GM12874 (cell line): ENCODE results near the gene TCF4.

Experiments used
- CTCF ChIP-seq: IDR thresholded peaks from 2 replicates; pipeline ENCODE4 v1.5.1; 2011; ENCODE audit warnings: low read depth, mild to moderate bottlenecking, control low read depth, low read length, moderate library complexity; ENCODE audit not compliant: insufficient read depth

Gene TCF4

GRCh38 chr18:55351980-55352714 is 235.8 kb downstream of the TCF4 start:
- no peak for TF ChIP-seq CTCF

- TF ChIP-seq CTCF, result no peak
These were observed 236.7 kb downstream of the TCF4 start for GRCh38 chr18:55351241-55351691.

DNA sequence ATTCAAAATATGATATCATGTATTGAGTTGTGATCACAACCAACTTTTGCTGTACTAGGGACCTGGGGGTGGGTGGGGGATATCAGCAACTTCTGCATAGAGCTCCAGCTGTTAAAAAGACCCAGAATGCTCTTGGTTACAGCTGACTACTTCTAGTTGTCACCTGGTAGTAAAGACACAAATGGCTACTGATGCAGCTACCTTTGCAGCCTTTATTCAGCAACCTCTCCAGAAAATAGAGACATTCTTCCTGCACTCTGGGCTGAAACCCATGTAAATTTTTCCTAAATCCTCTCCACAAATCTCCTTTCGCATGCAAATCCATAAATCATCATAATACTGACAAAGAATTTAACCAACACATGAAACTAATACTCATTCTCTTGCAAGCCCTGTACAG is 238.3 kb downstream of the TCF4 start:
- TF ChIP-seq CTCF, result no peak

DNA sequence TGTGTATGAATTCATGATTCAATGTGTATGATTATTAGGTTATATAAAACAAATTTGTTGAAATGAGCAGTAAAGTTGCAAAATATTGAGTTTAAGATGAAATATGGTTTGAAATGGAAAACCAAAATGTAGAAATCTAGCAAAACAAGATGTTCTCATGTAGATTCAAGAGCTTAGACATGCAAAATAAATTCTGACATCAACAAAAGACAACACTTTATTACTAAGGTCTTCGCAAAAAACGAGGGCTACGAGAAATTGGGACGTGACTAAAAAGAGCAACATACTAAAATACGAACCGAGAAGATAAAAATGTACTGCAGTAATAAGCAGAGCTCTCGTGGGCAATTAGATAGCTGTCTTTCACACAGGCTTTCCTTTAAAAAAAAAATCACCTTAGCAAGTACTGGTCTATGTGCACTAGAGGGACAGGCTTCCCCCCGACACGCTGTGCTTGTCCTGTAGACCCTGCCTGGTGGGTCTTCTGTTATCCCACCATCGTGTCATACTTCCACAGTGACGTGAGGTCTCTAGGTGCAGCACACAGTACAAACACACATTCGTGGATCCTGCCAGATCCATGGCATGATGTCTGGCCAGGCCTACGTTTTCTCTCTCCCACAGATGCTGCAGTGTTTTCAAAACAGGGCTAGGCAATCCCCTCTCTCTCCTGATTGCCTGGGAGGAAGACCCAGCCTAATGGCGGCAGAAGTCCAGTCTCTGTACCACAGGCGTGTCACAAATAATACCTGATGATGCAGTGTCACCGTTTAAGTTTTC is 240.8 kb downstream of the TCF4 start:
- TF ChIP-seq CTCF, result no peak

DNA sequence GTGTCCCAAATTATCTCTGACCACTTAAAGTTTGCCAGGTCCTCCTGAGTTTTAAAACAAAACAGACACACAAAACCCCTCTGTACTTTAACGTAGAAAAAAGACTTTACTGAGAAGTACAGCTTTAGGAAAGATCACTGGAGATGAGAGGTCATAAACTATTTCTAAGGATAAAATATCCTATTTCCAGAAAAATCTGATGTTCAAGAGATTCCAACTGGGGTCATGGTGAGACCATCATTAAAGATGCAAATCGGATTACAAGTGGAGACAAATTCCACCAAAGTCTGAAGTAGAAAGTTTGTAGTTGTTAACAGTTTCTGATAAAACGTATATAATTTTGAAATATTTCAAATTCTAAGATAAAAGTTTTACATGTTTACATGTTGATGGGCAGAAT is 241.6 kb downstream of the TCF4 start:
- TF ChIP-seq CTCF, result no peak

GRCh38 chr18:55345103-55345950 is 242.7 kb downstream of the TCF4 start:
- TF ChIP-seq CTCF, result no peak
